NCI-H187 treated with DMSO at 0.1 percent for 48 hours (cell line): ENCODE measurements around the gene KMT2A.
A peak's percentile ranks its signal among the peaks of the same experiment; 100 is the strongest.
"Not testable (repeated sequence)": the region's sequence is repeated elsewhere in the genome, so short reads cannot be mapped to it uniquely, and the experiment has no call there.

Experiments
- DNase-seq: peaks from one replicate; lab custom pipeline; 2025; lab: John Stamatoyannopoulos, UW

Gene KMT2A

GRCh38 chr11:118435893-118436624 lies at the start of gene KMT2A:
TSS of gene KMT2A (plus strand) at chr11:118436492. CDS start at chr11:118436513, 21 bp downstream.
- peak; percentile 85 for DNase-seq

- no peak for DNase-seq
Measured at GRCh38 chr11:118396097-118396501, 40.2 kb upstream of the KMT2A start.

- DNase-seq: no peak
Measured at GRCh38 chr11:118397448-118397847, 38.8 kb upstream of the KMT2A start.

- DNase-seq: no peak
Measured at GRCh38 chr11:118398791-118399559, 37.3 kb upstream of the KMT2A start.

GRCh38 chr11:118401151-118401879 lies 35.0 kb upstream of the KMT2A start, which contains the start of gene ATP5MG:
TSS of gene ATP5MG (plus strand) at chr11:118401606. CDS start at chr11:118401666, 60 bp downstream.
- peak; percentile 20 for DNase-seq

- no peak for DNase-seq
Measured at GRCh38 chr11:118401880-118402590, 34.3 kb upstream of the KMT2A start.

- DNase-seq: not testable (repeated sequence)
Measured at GRCh38 chr11:118402594-118402993, 33.7 kb upstream of the KMT2A start.

GRCh38 chr11:118406599-118407166 lies 29.6 kb upstream of the KMT2A start:
- DNase-seq: no peak

GRCh38 chr11:118410055-118410745 lies 26.1 kb upstream of the KMT2A start:
- DNase-seq: no peak

- no peak for DNase-seq
Measured at GRCh38 chr11:118411530-118411929, 24.8 kb upstream of the KMT2A start.

GRCh38 chr11:118412921-118413320 lies 23.4 kb upstream of the KMT2A start:
- DNase-seq: no peak

- DNase-seq: no peak
Measured at GRCh38 chr11:118415062-118415738, 21.1 kb upstream of the KMT2A start.

- DNase-seq: no peak
Measured at GRCh38 chr11:118415739-118416068, 20.6 kb upstream of the KMT2A start.

GRCh38 chr11:118416900-118417299 lies 19.4 kb upstream of the KMT2A start:
- not testable (repeated sequence) for DNase-seq

GRCh38 chr11:118417801-118418200 lies 18.5 kb upstream of the KMT2A start:
- DNase-seq: no peak

- DNase-seq: no peak
Measured at GRCh38 chr11:118418766-118419165, 17.5 kb upstream of the KMT2A start.

GRCh38 chr11:118427707-118428106 lies 8.6 kb upstream of the KMT2A start:
- DNase-seq: no peak

GRCh38 chr11:118430956-118431355 lies 5.3 kb upstream of the KMT2A start:
- no peak for DNase-seq

GRCh38 chr11:118434123-118434552 lies 2.2 kb upstream of the KMT2A start:
- DNase-seq: no peak

- no peak for DNase-seq
Measured at GRCh38 chr11:118434553-118435289, 1.6 kb upstream of the KMT2A start.
